ENCODE results near the gene NAALADL1.
"Not testable (repeated sequence)": the region's sequence is repeated elsewhere in the genome, so short reads cannot be mapped to it uniquely, and the experiment has no call there.

The NAALADL1 gene

DNA sequence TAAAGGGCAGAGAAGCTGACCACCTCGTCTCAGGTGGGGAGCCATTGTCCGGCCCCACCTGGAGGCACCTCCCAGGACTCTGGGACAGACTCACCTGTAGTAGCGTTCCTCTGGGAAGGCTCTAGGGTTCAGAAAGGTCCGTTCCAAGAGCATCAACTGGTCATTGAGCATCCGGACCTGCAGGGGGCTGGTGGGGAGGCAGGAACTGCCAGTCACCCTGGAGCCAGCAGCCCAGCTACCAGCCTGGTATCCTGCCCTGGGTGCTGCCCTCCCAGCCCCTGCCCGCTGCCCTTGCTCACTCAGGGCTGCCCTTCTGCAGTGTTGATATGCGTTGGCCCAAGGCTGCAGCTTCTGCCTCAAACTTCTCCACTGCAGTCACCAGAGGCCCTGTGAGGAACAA, 12.6 kb downstream of the NAALADL1 start:
- no peak for DNase-seq

DNA sequence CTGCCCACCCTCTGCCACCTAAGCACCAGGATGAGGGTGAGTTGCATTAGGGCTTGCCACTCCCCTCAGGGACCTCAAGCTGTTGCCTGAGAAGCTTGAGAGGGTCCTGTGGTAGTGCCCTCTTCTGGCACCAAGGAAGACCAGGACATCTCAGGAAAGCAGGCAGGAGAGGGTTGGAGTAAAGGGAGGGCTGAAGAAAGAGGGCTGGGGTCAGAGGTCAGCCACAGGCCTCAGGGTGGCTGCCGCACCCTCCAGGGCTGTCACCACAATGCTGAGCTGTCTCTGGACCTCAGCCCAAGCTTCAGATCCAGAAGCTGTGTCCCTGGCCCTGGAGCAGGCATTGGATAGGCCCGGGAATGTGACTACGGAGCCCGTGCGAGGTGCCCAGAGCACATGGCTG, 13.3 kb downstream of the NAALADL1 start:
- DNase-seq: no peak

DNA sequence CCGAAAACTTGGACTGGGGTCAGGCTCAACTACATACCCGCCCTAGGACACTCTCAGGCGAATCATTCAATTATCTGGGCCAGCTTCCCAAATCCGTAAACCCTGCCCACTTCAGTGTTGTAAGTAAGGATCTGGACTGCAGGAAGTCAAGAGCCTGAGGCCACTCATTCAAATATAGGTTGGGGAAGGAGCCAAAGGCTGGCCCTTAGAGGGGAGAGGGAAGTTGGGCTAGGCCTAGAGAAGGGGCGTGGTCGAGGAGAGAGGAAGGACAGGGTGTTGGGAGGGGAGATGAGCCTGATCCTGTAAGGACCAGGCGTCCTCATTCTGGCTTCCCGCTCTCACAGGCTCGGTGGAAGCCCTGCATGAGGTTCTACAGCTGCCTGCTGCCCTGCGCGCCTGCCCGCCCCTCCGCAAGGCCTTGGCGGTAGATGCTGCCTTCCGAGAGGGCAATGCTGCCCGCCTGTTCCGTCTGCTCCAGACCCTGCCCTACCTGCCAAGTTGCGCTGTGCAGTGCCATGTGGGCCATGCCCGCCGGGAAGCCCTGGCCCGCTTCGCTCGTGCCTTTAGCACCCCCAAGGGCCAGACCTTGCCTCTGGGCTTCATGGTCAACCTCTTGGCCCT, 14.4 kb downstream of the NAALADL1 start:
- DNase-seq: peak; percentile 67

DNA sequence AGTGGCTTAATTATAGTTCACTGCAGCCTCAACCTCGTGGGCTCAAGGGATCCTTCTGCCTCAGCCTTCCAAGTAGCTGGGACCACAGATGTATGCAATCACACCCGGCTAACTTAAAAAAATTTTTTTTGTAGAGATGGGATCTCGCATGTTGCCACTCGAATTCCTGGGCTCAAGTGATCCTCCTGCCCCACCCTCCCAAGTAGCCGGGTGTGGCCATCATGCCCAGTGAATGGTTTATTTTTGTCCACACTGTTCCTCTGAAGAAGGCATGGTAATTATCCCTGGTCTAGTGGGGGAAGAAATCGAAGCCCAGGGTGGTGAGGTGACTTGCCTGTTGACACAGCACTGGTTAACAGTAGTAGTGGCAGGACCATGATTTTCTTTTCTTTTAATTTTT, 15.5 kb downstream of the NAALADL1 start:
- no peak for DNase-seq

DNA sequence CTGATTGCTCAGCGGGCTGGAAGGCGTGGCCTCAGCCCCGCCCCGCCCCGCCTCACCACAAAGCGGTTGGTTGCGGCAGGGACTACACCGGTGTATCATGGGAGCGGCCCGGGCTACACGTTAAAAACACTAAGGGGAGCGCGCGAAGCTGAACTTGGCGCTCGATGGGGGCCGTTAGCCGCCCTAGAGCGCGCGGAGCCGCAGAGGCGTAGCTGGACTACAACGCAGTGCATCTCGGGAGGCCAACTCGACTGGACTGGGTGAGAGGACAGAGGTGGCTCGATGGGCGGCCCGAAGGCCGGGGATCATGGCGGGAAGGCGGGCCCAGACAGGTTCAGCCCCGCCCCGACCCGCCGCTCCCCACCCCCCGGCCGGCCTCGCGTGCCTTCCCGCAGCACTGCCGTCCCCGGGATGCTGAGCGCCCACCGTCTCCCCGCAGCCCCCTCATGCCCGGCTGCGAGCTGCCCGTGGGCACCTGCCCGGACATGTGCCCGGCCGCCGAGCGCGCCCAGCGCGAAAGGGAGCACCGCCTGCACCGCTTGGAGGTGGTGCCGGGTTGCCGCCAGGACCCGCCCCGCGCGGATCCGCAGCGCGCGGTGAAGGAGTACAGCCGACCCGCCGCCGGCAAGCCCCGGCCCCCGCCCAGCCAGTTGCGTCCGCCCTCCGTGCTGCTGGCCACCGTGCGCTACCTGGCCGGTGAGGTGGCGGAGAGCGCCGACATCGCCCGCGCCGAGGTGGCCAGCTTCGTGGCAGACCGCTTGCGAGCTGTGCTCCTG, 17.3 kb downstream of the NAALADL1 start, which contains the start of gene SAC3D1:
TSS of gene SAC3D1 (plus strand) at position 364 of the 776 bp plus-strand sequence. CDS start at position 447, 83 bp downstream.
- DNase-seq: peak; percentile 97

DNA sequence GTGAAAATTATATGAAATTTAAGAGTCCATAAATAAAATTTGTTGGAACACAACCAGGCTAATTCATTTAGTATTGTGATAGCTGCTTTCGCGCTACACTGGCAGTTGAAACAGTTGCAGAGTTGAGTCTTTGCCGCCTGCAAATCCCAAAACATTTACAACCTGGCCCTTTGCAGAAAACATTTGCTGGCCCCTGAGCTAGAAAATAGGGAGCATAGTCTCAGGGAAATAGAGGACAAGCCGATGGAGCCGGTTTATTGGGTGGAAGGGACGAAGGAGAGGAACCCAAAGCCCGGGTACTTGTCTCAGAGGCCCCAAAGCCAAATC, 17.9 kb downstream of the NAALADL1 start:
- no peak for DNase-seq

DNA sequence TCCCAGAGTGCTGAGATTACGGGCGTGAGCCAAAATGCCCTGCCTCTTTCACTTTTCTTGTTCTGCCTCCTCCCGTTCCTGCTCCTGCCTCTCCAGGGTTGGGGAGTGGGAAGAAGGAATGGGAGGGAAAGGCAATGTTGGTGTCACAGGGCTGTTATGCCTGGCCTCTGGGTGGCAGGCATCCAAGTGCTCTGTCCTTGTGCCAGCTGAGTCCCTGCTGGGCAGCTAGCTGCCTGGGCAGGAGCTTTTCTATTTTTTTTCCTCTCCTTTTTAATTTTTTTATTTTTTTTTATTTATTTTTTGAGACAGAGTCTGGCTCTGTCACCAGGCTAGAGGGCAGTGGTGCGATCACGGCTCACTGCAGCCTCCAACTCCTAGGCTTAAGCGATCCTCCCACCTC, 21.4 kb downstream of the NAALADL1 start:
- DNase-seq: no peak

DNA sequence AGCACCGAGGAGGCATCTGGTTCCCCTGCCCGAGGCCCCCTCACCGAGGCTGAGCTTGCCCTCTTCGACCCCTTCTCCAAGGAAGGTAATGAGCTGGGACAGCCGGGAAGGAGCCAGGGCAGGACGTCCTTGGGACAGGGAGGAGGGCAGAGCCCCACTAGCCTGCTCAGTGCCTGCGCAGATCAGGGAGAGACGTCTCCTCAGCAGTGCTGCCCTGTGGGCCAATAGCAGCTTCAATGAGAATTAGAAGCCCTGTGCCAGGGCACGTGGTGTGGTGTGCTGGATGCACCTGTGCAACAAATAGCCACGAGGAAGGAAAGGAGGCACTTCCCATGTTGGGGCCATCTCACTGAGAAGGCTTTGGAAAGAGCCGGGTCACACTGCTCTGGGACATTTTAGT, 22.8 kb downstream of the NAALADL1 start:
- no peak for DNase-seq

DNA sequence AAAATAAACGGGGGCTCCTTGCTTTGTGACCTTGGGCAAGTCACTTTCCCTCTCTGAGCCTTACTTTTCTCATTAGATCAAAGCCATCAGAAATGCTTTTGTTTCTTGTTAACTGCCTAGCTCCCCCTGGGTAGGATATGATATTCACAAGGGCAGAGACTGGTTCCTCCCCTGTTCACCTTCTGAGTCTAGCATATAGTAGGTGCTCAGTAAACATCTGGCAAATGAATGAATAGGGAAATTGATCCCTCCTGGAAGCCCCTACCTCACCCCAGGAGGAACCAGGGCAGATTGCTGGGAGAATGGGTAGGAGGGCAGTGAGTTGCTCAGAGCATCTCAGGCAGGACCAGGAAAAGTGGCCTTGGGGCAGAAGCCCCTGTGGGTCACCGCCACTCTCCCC, 23.9 kb downstream of the NAALADL1 start:
- DNase-seq: no peak

DNA sequence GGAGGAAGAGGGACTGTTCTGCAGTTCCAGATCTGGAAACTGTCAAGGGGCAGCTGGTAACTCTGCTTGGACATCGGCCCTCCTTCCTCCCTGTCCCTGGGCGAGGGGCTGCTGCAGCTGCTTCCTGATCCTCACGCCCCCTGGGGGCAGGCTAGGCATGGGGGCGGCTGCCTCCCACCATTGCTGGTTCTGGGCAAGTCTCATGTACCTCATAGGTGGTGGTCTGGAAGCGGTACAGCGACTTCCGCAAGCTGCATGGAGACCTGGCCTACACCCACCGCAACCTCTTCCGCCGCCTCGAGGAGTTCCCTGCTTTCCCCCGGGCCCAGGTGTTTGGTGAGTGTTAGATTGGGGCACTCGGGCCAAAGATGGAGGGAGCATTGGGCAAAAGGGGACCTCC, 26.1 kb downstream of the NAALADL1 start:
- no peak for DNase-seq

DNA sequence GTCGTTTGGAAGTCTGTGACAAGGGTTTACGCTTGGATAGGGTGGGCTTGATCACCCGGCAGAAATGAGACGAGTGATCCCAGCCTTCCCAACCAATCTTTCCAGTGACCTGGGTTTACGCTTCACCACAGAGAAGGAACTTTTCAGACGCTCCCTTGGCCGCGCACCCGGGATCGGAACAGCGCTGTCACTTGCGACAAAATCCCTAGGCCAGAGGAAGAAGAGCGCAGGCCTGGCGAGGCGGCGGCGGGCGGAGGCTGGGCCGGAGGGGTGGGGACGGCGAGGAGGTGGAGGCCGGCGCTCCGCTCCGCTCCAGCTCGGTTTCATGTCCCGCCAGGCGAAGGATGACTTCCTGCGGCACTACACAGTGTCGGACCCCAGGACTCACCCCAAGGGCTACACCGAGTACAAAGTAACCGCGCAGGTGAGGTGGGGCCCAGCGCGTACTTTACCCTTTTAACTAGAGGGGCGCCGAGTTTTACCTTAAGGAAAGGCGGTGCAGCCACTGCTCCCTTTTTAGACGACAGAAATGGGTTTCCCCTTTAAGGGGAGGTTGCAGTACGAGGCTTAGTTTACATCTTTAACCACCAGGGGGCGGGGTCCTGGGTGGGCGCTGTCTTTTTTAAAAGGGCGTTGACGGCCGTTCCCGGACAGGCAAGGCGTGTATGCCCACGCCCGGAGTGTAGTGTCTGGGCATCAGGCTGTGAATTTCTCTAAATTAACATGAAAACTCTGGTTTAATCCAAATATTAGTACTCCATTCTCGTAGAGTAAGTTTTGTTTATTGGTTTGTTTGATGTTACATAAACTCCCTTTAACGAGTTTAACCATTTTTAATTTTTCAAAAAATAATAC, 30.9 kb downstream of the NAALADL1 start, which contains the start of gene SNX15:
TSS of gene SNX15 (plus strand) at position 227 of the 855 bp plus-strand sequence. CDS start at position 326, 99 bp downstream.
- peak; percentile 93 for DNase-seq

DNA sequence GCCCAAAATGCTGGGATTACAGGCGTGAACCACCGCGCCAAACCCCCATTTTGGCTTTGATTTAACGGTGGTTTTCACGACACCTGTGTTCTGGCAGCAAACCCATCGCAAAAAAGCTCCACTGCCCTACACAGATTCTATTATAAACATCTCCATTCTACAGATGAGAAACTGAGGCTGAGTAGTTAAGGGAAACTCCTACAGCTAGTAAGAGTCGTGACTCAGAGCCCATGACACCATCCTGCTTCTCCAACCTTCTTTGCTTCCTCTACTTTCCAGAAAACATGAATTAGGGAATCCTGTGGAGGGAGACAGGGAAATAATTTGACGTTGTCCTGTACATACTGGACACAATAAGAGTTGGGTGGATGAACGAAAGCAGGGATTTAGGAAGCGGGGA, 31.5 kb downstream of the NAALADL1 start:
- peak; percentile 30 for DNase-seq

DNA sequence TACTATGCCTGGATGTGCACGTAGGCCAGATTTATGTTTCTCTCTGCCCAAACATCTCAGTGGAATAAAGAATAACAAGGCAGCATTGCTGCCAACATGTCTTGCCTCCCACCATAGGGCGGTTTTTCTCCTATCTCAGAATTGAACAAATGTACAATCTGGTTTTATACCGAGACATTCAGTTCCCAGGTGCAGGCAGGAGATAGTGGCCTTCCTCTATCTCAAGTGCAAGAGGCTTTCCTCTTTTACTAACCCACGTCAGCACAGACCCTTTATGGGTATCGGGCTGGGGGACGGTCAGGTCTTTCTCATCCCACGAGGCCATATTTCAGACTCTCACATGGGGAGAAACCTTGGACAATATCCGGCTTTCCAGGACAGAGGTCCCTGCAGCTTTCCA, 34.9 kb downstream of the NAALADL1 start:
- DNase-seq: not testable (repeated sequence)

DNA sequence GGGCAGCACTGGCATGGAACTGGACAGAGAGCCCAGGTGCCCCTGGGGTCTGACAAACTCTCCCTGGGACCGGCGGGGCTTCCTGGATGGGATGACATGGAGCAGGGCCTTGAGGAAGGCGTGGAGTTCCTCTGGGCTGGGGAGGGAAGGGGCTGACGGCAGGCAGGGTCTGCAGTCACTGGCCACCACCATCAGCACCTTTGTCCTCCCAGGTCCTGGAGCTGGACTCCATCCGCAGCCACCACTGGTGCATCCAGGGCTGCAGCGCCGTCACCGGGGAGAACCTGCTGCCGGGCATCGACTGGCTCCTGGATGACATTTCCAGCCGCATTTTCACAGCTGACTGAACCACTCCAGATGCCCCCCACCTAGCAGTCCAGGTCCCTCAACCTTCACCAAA, 36.8 kb downstream of the NAALADL1 start:
- no peak for DNase-seq

DNA sequence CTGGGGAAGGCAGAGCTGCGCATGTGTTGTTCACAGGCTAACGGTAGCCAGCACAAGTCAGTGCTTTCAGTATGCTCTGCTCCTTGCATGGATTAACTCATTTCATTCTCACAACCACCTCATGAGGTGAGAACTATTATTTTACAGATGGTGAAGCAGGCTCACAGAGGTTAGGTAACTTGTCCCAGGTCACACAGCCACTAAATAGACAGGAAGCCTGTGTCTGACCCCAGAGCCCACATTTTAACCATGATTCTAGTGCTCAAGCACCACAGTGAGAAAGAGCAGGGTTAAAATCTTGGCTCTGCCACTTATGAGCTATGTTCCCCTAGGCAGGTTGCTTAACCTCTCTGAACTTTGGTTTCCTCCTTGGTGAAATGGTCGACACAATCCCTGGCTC, 37.4 kb downstream of the NAALADL1 start:
- no peak for DNase-seq

DNA sequence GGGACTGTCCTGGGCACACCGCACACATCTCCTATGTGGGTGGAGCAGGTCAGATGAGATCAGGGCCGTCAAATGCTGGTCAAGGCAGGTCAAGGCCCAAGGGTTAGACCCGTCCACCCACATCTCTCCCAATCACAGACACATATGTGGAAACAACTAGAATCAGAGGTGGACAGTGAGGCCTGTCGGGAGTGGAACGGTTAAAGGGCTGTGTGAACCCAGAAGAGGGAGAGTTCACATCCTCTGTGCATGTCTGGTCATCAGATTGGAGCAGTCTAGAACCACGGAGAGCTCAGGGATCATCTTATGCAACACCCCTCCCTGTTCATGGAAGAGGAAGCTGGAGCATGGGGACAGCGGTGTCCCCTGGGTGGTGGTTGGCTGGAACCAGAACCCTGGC, 38.5 kb downstream of the NAALADL1 start:
- no peak for DNase-seq

DNA sequence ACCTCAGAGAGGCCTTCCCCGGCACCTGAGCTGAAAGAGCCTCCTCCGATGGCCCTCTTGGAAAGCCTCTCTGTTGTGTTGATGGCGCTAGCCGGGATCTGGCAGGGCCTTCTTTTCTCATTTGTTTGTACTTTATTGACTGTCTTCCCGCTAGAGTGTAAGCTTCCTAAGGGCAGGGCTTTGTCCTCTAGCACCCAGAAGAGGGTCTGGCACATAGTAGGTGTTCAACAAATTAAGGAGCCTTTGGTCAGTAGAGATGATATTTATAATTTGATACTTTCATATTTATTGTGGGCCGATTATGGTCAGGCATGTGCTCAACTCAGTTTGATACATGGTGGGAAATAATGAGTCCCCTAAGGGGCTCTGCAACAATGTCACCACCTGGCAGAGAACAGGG, 40.4 kb downstream of the NAALADL1 start:
- no peak for DNase-seq

DNA sequence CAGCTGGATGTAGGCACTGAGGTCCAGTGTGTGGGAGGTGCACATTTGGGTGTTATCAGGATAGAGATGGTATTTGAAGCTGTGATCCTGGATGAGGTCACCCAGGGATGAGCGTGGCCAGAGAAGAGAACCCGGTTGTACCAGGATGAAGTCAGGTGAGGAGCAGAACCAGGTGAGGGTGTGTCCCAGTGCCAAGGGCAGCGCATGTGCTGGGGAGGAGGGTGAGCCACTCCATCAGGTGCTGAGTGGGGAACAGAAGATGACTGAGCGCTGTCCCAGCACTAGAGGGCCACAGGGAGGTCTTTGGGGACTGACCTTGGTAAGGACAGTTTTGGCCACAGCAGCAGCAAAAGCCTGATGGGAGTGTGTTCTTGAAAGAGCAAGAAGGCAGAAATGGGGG, 41.6 kb downstream of the NAALADL1 start:
- peak; percentile 33 for DNase-seq

DNA sequence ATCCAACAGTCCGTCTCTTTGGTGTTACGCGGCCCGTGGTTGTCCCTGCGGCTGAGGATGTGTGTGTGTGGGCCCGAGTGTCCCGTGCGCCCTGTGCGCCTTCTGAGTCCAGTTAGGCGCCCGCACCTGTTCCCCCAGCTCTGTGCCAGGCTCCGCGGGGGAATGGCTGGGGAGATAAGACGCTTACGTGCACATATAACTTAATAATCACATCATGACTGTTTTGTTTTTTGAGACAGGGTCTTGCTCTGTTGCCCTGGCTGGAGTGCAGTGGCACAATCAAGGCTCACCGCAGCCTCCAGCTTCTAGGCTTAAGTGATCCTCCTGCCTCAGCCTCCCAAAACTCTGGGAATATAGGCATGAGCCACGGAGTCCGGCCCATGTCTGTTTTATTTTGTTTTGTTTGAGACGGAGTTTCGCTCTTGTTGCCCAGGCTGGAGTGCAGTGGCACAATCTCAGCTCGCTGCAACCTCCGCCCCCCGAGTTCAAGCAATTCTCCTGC, 43.6 kb downstream of the NAALADL1 start:
- DNase-seq: no peak

DNA sequence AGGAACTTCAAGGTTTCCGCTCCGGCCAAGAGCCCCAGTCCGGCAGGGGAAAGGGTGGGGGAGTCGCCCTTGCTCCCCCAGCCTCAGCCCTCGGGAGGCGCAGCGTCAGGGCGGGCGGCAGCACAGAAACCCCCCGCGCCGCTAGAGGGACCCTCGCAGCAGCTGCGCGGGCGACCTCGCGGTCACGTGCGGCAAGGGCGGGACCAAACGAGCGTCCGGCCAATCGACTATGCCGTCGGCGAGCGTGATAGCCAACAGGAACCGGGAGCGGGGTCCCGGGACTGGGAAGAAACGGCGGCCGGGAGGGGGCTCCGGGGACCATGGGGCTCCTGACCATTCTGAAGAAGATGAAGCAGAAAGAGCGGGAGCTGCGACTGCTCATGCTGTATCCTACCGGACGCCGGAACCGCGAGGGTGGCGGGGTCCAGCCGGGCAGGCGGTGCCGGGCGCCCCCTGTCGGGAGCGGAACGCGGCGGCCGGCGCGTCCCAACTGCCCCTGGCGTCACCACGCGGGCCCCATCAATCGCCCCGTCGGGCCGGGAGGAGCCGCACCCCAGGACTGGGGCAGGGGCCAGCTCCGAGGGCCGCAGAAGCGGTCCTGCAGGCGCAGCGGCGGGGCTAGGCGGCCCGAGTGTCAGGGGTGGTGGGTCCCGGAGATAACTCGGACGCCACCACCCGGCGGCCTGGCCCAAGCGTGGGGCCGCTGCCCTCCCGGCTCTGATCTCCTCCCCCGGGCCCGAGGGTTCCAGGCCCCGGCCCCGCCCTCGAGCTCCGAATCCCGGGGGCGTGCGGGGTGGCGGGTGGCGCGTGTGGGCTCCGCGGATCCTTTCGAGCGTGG, 44.2 kb downstream of the NAALADL1 start, which contains the start of gene ARL2:
TSS of gene ARL2 (plus strand) at position 273 of the 838 bp plus-strand sequence. CDS start at position 321, 48 bp downstream.
- peak; percentile 84 for DNase-seq

DNA sequence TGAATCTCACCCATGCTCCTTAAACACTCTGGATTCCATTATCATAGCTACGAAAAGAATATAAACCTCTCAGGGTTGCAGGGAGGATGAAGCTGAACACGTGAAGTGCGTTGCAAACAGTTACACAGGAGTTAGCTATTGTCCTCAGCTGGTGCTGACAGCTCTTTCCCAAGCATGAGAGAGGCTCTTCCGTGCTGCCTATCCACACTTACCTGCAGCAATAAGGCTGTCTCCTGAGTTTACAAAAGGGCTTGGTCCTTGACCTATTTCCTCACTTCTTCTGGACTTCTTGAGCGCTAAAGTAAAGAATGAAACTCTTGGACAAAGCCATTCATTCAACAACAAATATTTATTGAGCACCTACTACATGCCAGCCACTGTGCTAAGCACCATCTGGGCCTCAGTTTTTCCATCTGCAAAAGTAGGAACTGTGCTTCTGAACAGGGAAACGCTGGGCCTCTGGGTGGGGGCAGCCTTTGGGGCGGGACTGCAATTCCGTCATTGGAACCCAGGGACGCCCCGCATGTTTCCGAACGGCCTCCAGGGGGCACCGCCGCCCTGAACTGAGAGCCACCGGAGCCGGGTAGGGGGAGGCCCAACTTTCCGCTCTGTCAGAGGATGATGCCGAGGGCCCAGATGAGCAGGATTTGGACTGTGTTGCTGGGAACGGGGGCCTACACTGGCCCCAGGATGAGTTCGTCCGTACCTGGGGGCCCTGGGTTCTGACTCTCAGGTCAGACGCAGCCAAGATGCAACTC, 45.0 kb downstream of the NAALADL1 start:
- DNase-seq: peak; percentile 79

DNA sequence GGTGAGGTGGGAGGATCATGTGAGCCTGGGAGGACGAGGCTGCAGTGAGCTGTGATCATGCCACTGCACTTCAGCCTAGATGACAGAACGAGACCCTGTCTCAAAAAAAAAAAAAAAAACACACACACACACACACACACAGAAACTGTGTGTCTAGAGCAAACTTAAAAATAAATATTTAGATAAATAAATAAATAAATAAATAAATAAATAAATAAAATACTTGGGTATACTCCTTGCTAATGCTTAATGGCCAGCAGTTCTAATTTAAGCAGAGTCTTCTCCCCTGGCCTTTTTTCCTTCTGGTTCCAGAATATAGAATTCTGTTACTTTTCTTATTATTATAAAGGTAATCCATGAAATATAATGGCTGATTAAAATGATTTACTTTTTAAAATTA, 49.5 kb downstream of the NAALADL1 start:
- DNase-seq: no peak

Measured in NCI-H226 (cell line).